HepG2 (cell line): ENCODE measurements around the gene TIAM1.

Experiments used
- CTCF ChIP-seq: sonication (generic); formaldehyde crosslinking; IDR thresholded peaks from 2 replicates; pipeline ENCODE4 v1.5.0; 2020; ENCODE audit warnings: mild to moderate bottlenecking, missing genetic modification reagents, moderate library complexity
- EP300 ChIP-seq, 3 experiments: sonication (generic) in 1 of 3; formaldehyde crosslinking in 1 of 3; IDR thresholded peaks; 2 replicates each; pipeline versions ENCODE4 v1.5.1 to v1.6.1; 2011 to 2020; ENCODE audit warnings: low read depth in 2 of 3, low read length in 2 of 3, borderline replicate concordance in 1 of 3, improper control_type of control experiment in 1 of 3, mild to moderate bottlenecking in 1 of 3, missing genetic modification reagents in 1 of 3, moderate library complexity in 1 of 3
- ETS1 ChIP-seq: sonication (generic); formaldehyde crosslinking; IDR thresholded peaks from 2 replicates; pipeline ENCODE4 v1.4.0; 2020; ENCODE audit warnings: missing genetic modification reagents
- HIVEP1 ChIP-seq: sonication (generic); formaldehyde crosslinking; IDR thresholded peaks from 2 replicates; pipeline ENCODE4 v1.4.0; 2020; ENCODE audit warnings: mild to moderate bottlenecking, missing genetic modification reagents
- PATZ1 ChIP-seq: sonication (generic); formaldehyde crosslinking; IDR thresholded peaks from 2 replicates; pipeline ENCODE4 v1.4.0; 2020; ENCODE audit warnings: missing genetic modification reagents
- POLR2A ChIP-seq, 2 experiments: IDR thresholded peaks; 2 replicates each; pipeline ENCODE4 v1.6.1; 2011; ENCODE audit warnings: low read depth in 2 of 2, low read length in 2 of 2, mild to moderate bottlenecking in 1 of 2, moderate library complexity in 1 of 2; ENCODE audit not compliant: insufficient read depth in 1 of 2
- TOPORS ChIP-seq: sonication (generic); formaldehyde crosslinking; IDR thresholded peaks from 2 replicates; pipeline ENCODE4 v1.8.0; 2023; ENCODE audit warnings: mild to moderate bottlenecking, missing genetic modification reagents
- ZBTB14 ChIP-seq: sonication (generic); formaldehyde crosslinking; IDR thresholded peaks from 2 replicates; pipeline ENCODE4 v1.4.0; 2020; ENCODE audit warnings: missing genetic modification reagents
- ZNF251 ChIP-seq: sonication (generic); formaldehyde crosslinking; IDR thresholded peaks from 2 replicates; pipeline ENCODE4 v1.9.0; 2021; ENCODE audit warnings: mild to moderate bottlenecking, missing genetic modification reagents
- ZNF281 ChIP-seq: sonication (generic); formaldehyde crosslinking; IDR thresholded peaks from 2 replicates; pipeline ENCODE4 v1.4.0; 2020; ENCODE audit warnings: missing genetic modification reagents, borderline replicate concordance
- ZNF570 ChIP-seq: sonication (generic); formaldehyde crosslinking; IDR thresholded peaks from 2 replicates; pipeline ENCODE4 v1.4.0; 2020; ENCODE audit warnings: mild to moderate bottlenecking, missing genetic modification reagents, borderline replicate concordance

DNA sequence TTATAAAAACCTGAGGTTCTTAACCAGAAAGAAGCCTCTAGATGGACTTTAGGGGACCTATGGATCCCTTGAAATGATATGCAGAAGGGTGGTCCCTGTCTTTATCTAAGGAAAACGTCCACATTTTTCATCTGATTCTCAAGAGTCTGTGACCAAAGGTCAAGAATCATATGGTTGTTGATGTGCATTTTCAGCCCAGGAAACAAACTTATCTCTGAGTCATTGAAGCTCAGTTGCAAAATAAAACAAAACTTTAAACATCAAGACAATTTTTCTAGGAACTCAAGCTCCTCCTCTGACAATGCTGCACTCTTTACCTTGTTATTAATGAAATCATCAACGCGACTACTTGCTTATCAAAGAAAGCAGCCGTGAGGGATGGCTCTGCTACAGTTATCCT, 83.3 kb downstream of the TIAM1 start:
- TF ChIP-seq EP300 (IDR thresholded peaks at IDR 0.05; ENCODE audit: low read depth in 2 of 2, low read length in 2 of 2) (no peak), EP300 (CRISPR knock-in tag; IDR thresholded peaks at IDR 0.05; ENCODE audit: borderline replicate concordance) (no peak), PATZ1 (no peak), ZNF281 (CRISPR knock-in tag) (no peak), ZNF251 (CRISPR knock-in tag) (no peak), TOPORS (CRISPR knock-in tag) (no peak), HIVEP1 (CRISPR knock-in tag) (no peak), ETS1 (no peak), ZNF570 (no peak), CTCF (CRISPR knock-in tag) (no peak), POLR2A (IDR thresholded peaks at IDR 0.05; ENCODE audit: insufficient read depth in 1 of 2, low read depth in 2 of 2, low read length in 2 of 2) (no peak), ZBTB14 (CRISPR knock-in tag) (no peak)
